HG02840 (cell line): ENCODE results near the gene URB2.

Source experiments
- ATAC-seq: cut with Tn5 transposase; IDR thresholded peaks from one replicate; pipeline ENCODE4 v1.9.1; 2021; ENCODE audit warnings: mild to moderate bottlenecking, moderate library complexity, moderate number of reproducible peaks; ENCODE audit not compliant: unreplicated experiment, low FRiP score

The URB2 gene

GRCh38 chr1:229642970-229643369 lies 16.9 kb downstream of the URB2 start:
- no peak for ATAC-seq

DNA sequence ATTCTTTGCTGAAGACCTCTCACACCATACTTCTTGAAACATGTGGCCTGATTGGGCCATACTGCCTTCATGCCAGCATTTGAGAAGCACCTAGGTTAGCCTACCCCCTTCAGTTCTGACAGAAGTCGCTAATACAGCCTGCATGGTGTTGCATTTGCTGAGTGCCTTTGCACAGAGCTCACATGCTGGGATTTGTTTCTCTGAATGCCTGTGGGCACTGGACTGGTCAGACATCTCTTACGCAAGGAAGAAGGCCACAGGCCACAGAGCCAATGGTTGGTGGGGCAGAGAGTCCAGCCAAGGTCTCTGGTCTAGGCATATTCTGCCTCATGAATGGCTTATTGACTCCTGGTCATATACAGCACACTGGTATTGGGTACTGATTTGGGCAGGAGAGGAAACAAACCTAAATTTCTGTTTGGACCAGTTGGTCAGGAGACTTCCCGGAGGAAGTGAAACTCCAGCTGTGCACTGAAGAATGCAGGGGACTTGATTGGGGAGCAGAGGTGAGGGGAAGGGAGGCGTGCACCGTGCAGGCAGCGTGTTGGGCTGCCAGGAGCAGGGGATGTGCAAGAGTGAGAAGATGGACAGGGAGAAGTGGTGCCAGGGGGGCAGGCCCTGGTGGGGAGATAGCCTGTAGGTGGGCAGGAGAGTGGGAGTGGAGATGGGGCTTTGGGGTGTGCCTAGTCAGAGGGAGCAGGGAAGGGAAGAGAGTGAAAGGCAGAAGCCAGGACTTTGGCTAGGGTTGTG lies 18.1 kb downstream of the URB2 start:
- ATAC-seq: no peak

- ATAC-seq: no peak
These were observed 19.4 kb downstream of the URB2 start for GRCh38 chr1:229645324-229645993.

GRCh38 chr1:229648406-229648805 lies 22.4 kb downstream of the URB2 start:
- no peak for ATAC-seq

GRCh38 chr1:229650045-229650444 lies 24.0 kb downstream of the URB2 start:
- ATAC-seq: no peak

GRCh38 chr1:229651546-229651945 lies 25.5 kb downstream of the URB2 start:
- no peak for ATAC-seq

DNA sequence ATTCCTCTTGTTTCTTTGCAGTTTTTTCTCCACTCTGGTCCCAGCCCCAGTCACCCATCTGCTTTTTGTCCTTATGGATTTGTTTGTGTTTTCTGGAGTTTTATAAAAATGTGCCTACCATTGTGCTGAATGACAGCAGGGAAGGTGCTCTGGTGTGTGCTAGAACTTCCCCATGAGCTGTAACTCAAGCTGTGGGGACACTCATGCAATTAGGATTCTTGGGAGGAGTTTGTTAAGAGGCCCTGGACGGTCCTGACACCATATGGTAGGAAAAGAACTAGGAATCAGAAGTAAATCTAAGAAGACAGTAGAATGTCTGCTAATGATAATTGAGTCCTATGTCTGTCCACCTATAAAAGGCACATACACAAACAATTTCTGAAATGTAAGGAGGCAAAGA lies 27.4 kb downstream of the URB2 start:
- no peak for ATAC-seq

GRCh38 chr1:229655781-229656180 lies 29.7 kb downstream of the URB2 start:
- no peak for ATAC-seq

GRCh38 chr1:229657993-229658755 lies 32.1 kb downstream of the URB2 start:
- ATAC-seq: no peak

DNA sequence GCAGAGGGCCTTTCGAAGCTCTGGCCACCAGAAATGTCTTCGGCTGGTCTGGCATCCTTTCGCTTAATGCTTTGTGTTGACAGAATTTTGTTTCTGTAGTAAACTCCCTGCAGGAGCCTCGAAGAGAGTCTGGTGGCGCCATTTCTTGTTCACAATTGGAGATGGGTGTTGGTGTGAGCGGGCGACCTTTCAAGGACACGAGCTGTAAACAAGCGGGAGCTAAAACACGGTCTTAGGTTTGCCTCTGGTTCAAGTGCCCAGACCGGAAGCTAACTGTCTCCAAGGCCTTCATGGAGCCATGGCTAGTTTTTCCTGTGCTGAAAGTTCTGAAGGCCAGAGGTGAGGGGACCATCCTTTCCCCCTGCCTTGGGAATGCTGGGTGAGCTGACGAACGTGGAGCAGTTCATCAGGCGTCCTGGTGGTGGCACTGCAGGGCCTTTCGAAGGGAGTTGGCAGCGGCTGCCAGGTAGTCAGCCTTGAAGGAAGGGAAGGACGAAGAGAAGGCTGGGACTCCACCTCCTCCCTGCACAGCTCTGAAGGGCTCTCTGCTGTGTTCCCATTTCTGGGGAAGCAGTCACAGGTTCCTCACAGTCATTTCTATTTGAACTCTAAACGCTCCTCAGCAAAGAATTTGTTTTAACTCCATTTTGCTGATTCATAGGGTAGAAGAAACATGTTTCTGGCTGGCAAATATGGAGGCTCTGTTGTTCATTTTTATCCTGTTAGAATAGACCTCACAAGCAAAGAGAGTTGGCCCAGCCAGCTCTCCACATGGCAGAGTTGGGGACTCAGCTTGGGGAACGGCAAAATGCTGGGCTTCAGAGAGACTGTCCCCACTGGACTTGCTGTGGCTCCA lies 35.2 kb downstream of the URB2 start:
- no peak for ATAC-seq

- ATAC-seq: no peak
These were observed 35.9 kb downstream of the URB2 start for GRCh38 chr1:229661897-229662296.

DNA sequence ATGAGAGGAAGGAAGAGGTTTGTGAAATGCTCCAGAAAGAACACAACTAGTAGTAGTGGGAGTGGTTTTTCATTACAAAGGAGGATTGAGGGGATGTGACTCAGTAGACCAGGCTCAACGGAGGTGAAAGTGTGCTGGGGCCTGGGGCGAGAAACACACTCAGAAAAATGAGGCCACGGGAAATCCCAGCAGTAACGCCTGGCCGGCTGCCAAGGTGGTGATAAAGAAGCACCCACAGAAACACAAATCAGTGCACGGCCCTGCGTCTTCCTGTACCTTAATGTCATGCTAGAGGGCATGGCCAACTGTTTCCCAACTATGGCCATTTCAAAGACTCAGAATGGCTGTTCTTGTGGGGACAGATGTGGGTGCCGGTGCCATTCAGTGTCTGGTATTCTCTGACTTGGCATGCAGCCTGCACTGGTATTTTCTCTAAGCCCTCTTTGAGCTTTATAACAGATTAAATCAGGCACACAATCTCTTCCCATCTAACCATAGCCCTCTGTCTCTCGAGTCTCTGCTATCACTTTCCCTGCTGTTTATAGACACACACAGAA lies 38.2 kb downstream of the URB2 start:
- ATAC-seq: no peak

- no peak for ATAC-seq
These were observed 40.0 kb downstream of the URB2 start for GRCh38 chr1:229665912-229666558.

DNA sequence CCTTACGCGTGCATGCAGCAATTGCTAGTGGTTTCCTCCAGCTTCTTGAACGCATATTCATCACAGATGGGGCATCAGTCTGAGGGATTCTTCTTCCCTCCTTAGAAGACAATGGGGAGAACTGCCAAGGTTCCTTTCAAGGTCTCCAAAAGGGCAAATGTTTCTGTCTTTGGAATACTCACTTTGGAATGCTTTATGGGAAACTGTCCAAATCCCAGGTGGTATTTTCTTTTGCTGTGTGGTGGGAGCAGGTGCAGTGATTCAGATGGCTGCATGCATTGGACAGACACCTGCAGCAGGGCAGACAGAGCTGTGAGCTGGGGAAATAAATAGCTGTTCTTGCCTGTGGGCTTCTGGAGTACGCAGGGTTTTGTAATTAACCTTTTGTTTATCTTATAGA lies 40.5 kb downstream of the URB2 start:
- no peak for ATAC-seq

DNA sequence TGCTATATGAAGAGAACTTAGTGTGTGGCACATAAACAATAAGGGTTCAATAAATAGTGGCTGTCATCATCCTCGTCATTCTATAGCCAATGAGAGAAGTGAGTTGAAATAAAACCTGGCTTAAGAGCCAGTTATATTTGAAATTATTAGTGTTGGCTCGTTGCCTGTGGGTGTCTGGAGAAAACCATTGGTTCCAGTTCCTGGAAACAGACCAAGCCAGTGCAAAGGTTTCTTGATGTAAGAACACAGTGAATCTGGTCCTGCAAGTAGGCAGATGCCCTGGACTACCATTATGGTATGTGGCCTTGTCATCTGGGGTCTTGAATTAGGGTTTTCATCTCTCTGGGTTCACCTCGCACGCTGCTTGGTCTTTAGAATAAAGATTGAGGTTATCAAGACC lies 43.3 kb downstream of the URB2 start:
- ATAC-seq: no peak

- ATAC-seq: no peak
These were observed 45.3 kb downstream of the URB2 start for GRCh38 chr1:229671310-229671709.

- ATAC-seq: no peak
These were observed 46.2 kb downstream of the URB2 start for GRCh38 chr1:229672246-229672645.

DNA sequence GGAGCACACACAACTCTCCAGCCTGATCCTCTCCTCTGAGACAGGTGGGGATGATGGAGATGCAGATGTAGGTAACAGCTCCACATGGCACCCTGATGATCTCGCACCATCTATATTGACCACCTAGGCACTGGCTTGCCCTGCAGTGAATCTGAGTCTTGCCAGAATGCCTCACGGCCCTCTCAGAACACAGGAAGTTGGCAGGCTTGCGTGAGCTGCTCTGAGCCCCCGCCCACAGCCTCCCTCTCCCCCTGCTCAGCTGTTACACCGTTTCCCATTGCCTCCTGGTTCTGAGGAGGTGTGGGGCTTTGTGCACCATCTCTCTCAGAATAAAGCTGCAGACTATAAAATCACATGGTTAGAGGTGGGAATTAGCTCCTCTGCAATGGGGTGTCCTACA lies 48.0 kb downstream of the URB2 start:
- ATAC-seq: no peak

DNA sequence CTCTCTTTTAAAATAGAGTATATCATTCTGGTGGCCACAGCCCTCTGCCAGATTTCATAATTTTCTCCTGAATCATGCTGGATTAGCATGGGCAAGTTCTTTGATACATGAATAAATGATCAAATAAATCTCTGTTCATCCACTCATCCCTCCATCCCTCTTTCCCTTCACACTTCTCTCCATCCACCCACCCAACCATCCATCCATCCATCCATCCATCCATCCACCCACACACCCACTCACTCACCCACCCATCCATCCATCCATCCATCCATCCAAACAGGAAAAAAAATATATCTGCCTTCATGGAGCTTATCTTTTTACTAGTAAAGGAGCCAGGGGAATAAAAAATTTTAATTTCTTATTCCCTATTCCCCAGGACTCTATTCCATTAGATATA lies 49.3 kb downstream of the URB2 start:
- ATAC-seq: no peak

- no peak for ATAC-seq
These were observed 59.1 kb downstream of the URB2 start for GRCh38 chr1:229685149-229685548.
